ENCODE measurements around the gene POLR1F. TPM values are rescaled to one million over a fixed set of nuclear protein-coding genes. Genes with fewer than 3 reads are reported as not detected.

The POLR1F gene
- total RNA-seq, 1 donor from 2014 or later, result 11.3 TPM

- Mint-ChIP-seq H3K36me3 (ENCODE audit: unreplicated experiment) (no peaks in the 10 kb centered on the region), H3K4me1 (ENCODE audit: low read depth, unreplicated experiment) (peaks cover 2% of the 10 kb centered on the region), H3K9me3 (ENCODE audit: unreplicated experiment) (peaks cover 4% of the 10 kb centered on the region), H3K4me3 (ENCODE audit: unreplicated experiment) (no peak overlapping the region), H3K27me3 (ENCODE audit: unreplicated experiment) (peaks cover 3% of the 10 kb centered on the region), H3K27ac (ENCODE audit: unreplicated experiment) (no peak overlapping the region)
- TF ChIP-seq CTCF (IDR thresholded peaks at IDR 0.05; ENCODE audit: partially characterized antibody, unreplicated experiment), result peak; percentile 68
- peak; percentile 26 for DNase-seq
Observed at GRCh38 chr7:19713676-19714075, 4.8 kb upstream of the POLR1F start.

GRCh38 chr7:19709249-19709578, 377 bp upstream of the POLR1F start:
- Mint-ChIP-seq H3K27me3 (ENCODE audit: unreplicated experiment) (peaks cover 3% of the 10 kb centered on the region), H3K27ac (ENCODE audit: unreplicated experiment) (peak overlapping the region; percentile 94), H3K36me3 (ENCODE audit: unreplicated experiment) (no peaks in the 10 kb centered on the region), H3K9me3 (ENCODE audit: unreplicated experiment) (peaks cover 7% of the 10 kb centered on the region), H3K4me3 (ENCODE audit: unreplicated experiment) (peak overlapping the region; percentile 93), H3K4me1 (ENCODE audit: low read depth, unreplicated experiment) (peaks cover 24% of the 10 kb centered on the region)
- DNase-seq, result no peak
- peak; percentile 52 for TF ChIP-seq CTCF (IDR thresholded peaks at IDR 0.05; ENCODE audit: partially characterized antibody, unreplicated experiment)

- Mint-ChIP-seq H3K4me3 (ENCODE audit: unreplicated experiment) (peak overlapping the region; percentile 93), H3K4me1 (ENCODE audit: low read depth, unreplicated experiment) (peaks cover 24% of the 10 kb centered on the region), H3K36me3 (ENCODE audit: unreplicated experiment) (no peaks in the 10 kb centered on the region), H3K27ac (ENCODE audit: unreplicated experiment) (no peak overlapping the region), H3K9me3 (ENCODE audit: unreplicated experiment) (peaks cover 7% of the 10 kb centered on the region), H3K27me3 (ENCODE audit: unreplicated experiment) (peaks cover 3% of the 10 kb centered on the region)
- no peak for DNase-seq
- no peak for TF ChIP-seq CTCF (IDR thresholded peaks at IDR 0.05; ENCODE audit: partially characterized antibody, unreplicated experiment)
Observed at GRCh38 chr7:19707240-19707639, 1.6 kb downstream of the POLR1F start.

- H3K4me3 Mint-ChIP-seq (ENCODE audit: unreplicated experiment), result peak overlapping the region; percentile 68
Observed at GRCh38 chr7:19705663-19706062, 3.2 kb downstream of the POLR1F start.

GRCh38 chr7:19701471-19701870, 7.4 kb downstream of the POLR1F start:
- Mint-ChIP-seq H3K9me3 (ENCODE audit: unreplicated experiment) (no peaks in the 10 kb centered on the region), H3K27me3 (ENCODE audit: unreplicated experiment) (no peaks in the 10 kb centered on the region), H3K27ac (ENCODE audit: unreplicated experiment) (no peak overlapping the region), H3K4me3 (ENCODE audit: unreplicated experiment) (no peak overlapping the region), H3K4me1 (ENCODE audit: low read depth, unreplicated experiment) (peaks cover 8% of the 10 kb centered on the region), H3K36me3 (ENCODE audit: unreplicated experiment) (no peaks in the 10 kb centered on the region)
- no peak for DNase-seq
- no peak for TF ChIP-seq CTCF (IDR thresholded peaks at IDR 0.05; ENCODE audit: partially characterized antibody, unreplicated experiment)

More at GRCh38 chr7:19705663-19706062, 3.2 kb downstream of the POLR1F start:
- Mint-ChIP-seq H3K4me1 (ENCODE audit: low read depth, unreplicated experiment) (peaks cover 24% of the 10 kb centered on the region), H3K36me3 (ENCODE audit: unreplicated experiment) (no peaks in the 10 kb centered on the region), H3K9me3 (ENCODE audit: unreplicated experiment) (peaks cover 7% of the 10 kb centered on the region), H3K27ac (ENCODE audit: unreplicated experiment) (no peak overlapping the region), H3K27me3 (ENCODE audit: unreplicated experiment) (peaks cover 3% of the 10 kb centered on the region)
- no peak for DNase-seq
- TF ChIP-seq CTCF (IDR thresholded peaks at IDR 0.05; ENCODE audit: partially characterized antibody, unreplicated experiment), result no peak
